ENCODE results near the gene IGSF3.

DNA sequence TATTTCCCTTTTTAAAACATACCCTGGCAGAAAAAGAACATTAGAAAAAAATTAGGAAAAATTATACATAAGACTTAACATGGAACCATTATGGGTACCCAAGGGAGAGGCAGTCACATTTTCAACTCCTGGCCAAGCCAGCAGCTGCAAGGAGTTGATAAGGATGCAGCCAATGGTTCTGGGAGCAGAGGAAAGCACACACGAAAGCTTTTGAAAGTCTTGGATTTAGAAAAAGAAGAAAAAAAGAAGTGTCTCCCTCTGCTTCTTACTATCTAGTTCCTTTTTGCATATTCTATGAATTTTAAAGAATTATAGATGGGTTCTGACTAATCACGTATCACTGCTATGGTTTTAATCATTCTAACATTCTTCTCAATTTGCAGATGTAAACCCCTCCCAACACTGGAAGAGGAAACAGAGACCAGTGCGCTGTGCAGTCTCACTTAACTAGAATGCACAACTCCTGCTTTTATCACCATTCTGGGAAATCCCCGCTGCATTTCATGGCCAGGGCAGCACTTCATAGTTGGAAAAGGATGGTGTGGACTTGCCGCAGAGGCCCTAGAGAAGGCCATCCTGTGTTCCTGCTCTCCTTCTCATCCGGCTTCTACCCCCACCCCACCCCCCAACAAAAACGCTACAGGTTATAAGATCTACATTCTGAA, 94.0 kb downstream of the IGSF3 start:
- TF ChIP-seq, protein P1, sequence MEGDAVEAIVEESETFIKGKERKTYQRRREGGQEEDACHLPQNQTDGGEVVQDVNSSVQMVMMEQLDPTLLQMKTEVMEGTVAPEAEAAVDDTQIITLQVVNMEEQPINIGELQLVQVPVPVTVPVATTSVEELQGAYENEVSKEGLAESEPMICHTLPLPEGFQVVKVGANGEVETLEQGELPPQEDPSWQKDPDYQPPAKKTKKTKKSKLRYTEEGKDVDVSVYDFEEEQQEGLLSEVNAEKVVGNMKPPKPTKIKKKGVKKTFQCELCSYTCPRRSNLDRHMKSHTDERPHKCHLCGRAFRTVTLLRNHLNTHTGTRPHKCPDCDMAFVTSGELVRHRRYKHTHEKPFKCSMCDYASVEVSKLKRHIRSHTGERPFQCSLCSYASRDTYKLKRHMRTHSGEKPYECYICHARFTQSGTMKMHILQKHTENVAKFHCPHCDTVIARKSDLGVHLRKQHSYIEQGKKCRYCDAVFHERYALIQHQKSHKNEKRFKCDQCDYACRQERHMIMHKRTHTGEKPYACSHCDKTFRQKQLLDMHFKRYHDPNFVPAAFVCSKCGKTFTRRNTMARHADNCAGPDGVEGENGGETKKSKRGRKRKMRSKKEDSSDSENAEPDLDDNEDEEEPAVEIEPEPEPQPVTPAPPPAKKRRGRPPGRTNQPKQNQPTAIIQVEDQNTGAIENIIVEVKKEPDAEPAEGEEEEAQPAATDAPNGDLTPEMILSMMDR (IDR thresholded peaks at IDR 0.05): no peak
- TF ChIP-seq POLR2A (IDR thresholded peaks at IDR 0.05): no peak
- TF ChIP-seq EP300 (IDR thresholded peaks at IDR 0.05): no peak
- TF ChIP-seq POLR2AphosphoS5 (IDR thresholded peaks at IDR 0.05): no peak

Measured in sigmoid colon (tissue), 4 donors.